ENCODE data around the gene HASPIN.
A peak's percentile ranks its signal among the peaks of the same experiment; 100 is the strongest.

HASPIN gene

GRCh38 chr17:3748576-3748975 lies 24.9 kb downstream of the HASPIN start:
- Histone ChIP-seq H3K4me3 (ENCODE audit: low read depth in 1 of 2, low read length in 1 of 2) (no peak overlapping the region), H3K4me1 (ENCODE audit: control insufficient read depth in 1 of 2, insufficient read depth in 1 of 2, low read depth in 1 of 2, low read length in 1 of 2) (peaks cover 11 to 14% of the 10 kb centered on the region in 2 experiments), H3K27ac (no peak overlapping the region), H3K9me3 (no peaks in the 10 kb centered on the region), H3K36me3 (no peaks in the 10 kb centered on the region), H3K27me3 (no peaks in the 10 kb centered on the region)
- no peak for TF ChIP-seq CTCF (IDR thresholded peaks at IDR 0.05)

DNA sequence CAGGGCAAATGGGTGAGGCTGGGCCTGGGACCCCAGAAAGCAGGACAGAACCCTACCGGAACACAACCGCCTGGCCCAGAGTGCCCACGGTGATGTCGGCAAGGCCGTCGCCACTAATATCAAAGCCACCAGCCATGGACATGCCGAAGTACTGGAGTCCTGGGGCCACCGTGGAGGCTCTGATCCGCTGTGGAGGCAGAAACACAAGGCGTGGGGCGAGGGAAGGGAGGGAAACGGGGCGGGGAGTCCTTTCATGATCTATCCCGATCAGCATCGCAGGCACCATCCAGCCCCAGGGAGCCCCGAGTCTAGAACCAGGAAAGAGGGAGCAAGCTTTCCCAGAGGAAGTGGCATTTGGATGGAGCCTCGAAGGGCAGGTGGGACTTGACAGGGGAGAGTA lies 26.6 kb downstream of the HASPIN start:
- no peak for TF ChIP-seq CTCF (IDR thresholded peaks at IDR 0.05)
- no peaks in the 10 kb centered on the region for H3K9me3 ChIP-seq
- peaks cover 17 to 18% of the 10 kb centered on the region in 2 experiments for H3K4me1 ChIP-seq (ENCODE audit: control insufficient read depth in 1 of 2, insufficient read depth in 1 of 2, low read depth in 1 of 2, low read length in 1 of 2)
- no peaks in the 10 kb centered on the region for H3K27me3 ChIP-seq
- H3K36me3 ChIP-seq = no peaks in the 10 kb centered on the region
- H3K27ac ChIP-seq = peak overlapping the region; percentile 63
- H3K4me3 ChIP-seq (ENCODE audit: low read depth in 1 of 2, low read length in 1 of 2) = no peak overlapping the region

- no peak for TF ChIP-seq CTCF (IDR thresholded peaks at IDR 0.05)
- no peaks in the 10 kb centered on the region for H3K27me3 ChIP-seq
- no peaks in the 10 kb centered on the region for H3K9me3 ChIP-seq
- H3K4me3 ChIP-seq (ENCODE audit: low read depth in 1 of 2, low read length in 1 of 2) = no peak overlapping the region
- H3K4me1 ChIP-seq (ENCODE audit: control insufficient read depth in 1 of 2, insufficient read depth in 1 of 2, low read depth in 1 of 2, low read length in 1 of 2) = peaks cover 23 to 24% of the 10 kb centered on the region in 2 experiments
- H3K27ac ChIP-seq = no peak overlapping the region
- H3K36me3 ChIP-seq = no peaks in the 10 kb centered on the region
These were observed 27.2 kb downstream of the HASPIN start for GRCh38 chr17:3750926-3751325.

GRCh38 chr17:3751836-3752235 lies 28.1 kb downstream of the HASPIN start:
- Histone ChIP-seq H3K4me3 (ENCODE audit: low read depth in 1 of 2, low read length in 1 of 2) (no peak overlapping the region), H3K27me3 (no peaks in the 10 kb centered on the region), H3K4me1 (ENCODE audit: control insufficient read depth in 1 of 2, insufficient read depth in 1 of 2, low read depth in 1 of 2, low read length in 1 of 2) (peaks cover 25 to 26% of the 10 kb centered on the region in 2 experiments), H3K27ac (no peak overlapping the region), H3K9me3 (no peaks in the 10 kb centered on the region), H3K36me3 (no peaks in the 10 kb centered on the region)
- no peak for TF ChIP-seq CTCF (IDR thresholded peaks at IDR 0.05)

DNA sequence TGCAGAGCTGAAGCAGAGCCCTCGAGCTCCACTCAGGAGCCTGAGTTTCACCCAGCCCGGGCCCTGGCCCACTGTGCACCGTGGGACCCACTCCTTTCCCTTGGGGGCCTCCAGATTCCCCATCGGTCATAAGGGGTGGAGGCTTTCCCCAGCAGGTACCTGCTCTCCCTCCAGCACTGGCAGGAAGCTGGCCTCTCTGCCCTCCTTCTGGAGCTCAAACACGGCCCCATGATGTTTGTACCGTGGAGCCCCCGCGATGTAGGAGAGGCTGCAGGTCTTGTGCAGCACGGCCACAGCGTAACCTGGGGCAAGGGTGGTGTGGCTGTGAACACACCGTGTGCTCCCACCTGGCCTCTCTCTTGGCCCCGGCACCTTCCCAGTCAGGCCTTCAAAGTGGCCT lies 29.9 kb downstream of the HASPIN start:
- H3K4me1 ChIP-seq (ENCODE audit: control insufficient read depth in 1 of 2, insufficient read depth in 1 of 2, low read depth in 1 of 2, low read length in 1 of 2) = peaks cover 25 to 26% of the 10 kb centered on the region in 2 experiments
- H3K4me3 ChIP-seq (ENCODE audit: low read depth in 1 of 2, low read length in 1 of 2) = no peak overlapping the region
- H3K27me3 ChIP-seq = no peaks in the 10 kb centered on the region
- H3K27ac ChIP-seq = peak overlapping the region; percentile 29
- no peak for TF ChIP-seq CTCF (IDR thresholded peaks at IDR 0.05)
- H3K36me3 ChIP-seq = no peaks in the 10 kb centered on the region
- no peaks in the 10 kb centered on the region for H3K9me3 ChIP-seq

DNA sequence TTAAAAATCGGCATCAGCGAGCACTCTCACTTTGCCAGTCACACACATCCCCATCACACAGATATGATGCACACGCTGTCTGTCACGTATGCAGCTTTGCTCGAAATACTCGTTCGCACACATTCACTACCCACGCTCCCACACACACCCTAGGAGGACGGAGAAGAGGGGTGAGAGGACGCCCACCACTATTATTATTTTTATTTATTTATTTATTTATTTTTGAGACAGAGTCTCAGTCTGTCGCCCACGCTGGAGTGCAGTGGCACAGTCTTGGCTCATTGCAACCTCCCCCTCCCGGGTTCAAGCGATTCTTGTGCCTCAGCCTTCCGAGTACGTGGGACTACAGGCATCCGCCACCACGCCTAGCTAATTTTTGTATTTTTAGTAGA lies 30.4 kb downstream of the HASPIN start:
- Histone ChIP-seq H3K4me3 (ENCODE audit: low read depth in 1 of 2, low read length in 1 of 2) (no peak overlapping the region), H3K9me3 (no peaks in the 10 kb centered on the region), H3K27me3 (no peaks in the 10 kb centered on the region), H3K36me3 (no peaks in the 10 kb centered on the region), H3K27ac (peak overlapping the region; percentile 29), H3K4me1 (ENCODE audit: control insufficient read depth in 1 of 2, insufficient read depth in 1 of 2, low read depth in 1 of 2, low read length in 1 of 2) (peaks cover 25 to 26% of the 10 kb centered on the region in 2 experiments)
- TF ChIP-seq CTCF (IDR thresholded peaks at IDR 0.05) = no peak
